ENCODE data around the gene CORIN.

DNA sequence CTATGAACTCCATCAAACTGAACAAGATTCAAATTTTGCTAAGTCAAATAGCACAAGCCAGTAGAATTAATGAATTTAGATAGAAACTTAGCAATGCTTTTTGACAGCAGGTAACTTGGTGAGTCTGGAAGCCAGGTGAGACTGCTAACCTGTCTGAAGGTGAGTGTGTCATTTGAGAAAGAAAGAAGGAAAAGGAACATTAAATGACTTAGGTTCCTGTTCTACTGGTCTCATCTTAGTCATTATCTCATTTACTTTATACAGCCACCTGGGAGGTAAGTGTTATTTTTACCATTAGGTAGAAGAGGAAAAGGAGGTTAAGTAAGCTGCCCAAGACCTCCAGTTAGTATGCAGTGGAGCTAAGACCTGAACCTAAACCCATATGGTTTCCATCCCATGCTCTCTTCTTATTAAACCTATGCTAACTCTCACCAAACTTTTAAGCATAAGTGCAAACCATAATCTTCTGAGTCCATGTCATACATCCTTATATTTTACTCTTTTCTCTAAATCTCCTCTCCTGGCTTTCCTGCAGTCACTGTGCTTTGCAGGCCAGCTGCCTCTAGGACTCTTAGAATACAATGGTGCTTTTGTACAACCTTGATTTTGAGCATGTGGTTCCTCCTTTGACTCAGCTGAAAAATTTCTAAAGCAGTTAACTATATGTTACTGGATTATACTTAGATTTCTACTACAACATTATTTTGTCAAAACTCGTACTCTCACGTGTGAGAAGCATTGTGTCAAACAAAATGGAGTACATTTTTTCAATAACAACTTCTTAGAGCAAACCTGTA lies 284.3 kb downstream of the CORIN start:
- no peak for TF ChIP-seq PRDM1 (tag by site-specific recombination; IDR thresholded peaks at IDR 0.05)
- TF ChIP-seq, protein P1, sequence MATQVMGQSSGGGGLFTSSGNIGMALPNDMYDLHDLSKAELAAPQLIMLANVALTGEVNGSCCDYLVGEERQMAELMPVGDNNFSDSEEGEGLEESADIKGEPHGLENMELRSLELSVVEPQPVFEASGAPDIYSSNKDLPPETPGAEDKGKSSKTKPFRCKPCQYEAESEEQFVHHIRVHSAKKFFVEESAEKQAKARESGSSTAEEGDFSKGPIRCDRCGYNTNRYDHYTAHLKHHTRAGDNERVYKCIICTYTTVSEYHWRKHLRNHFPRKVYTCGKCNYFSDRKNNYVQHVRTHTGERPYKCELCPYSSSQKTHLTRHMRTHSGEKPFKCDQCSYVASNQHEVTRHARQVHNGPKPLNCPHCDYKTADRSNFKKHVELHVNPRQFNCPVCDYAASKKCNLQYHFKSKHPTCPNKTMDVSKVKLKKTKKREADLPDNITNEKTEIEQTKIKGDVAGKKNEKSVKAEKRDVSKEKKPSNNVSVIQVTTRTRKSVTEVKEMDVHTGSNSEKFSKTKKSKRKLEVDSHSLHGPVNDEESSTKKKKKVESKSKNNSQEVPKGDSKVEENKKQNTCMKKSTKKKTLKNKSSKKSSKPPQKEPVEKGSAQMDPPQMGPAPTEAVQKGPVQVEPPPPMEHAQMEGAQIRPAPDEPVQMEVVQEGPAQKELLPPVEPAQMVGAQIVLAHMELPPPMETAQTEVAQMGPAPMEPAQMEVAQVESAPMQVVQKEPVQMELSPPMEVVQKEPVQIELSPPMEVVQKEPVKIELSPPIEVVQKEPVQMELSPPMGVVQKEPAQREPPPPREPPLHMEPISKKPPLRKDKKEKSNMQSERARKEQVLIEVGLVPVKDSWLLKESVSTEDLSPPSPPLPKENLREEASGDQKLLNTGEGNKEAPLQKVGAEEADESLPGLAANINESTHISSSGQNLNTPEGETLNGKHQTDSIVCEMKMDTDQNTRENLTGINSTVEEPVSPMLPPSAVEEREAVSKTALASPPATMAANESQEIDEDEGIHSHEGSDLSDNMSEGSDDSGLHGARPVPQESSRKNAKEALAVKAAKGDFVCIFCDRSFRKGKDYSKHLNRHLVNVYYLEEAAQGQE (tag by site-specific recombination; IDR thresholded peaks at IDR 0.05): no peak
- TF ChIP-seq, protein P2, sequence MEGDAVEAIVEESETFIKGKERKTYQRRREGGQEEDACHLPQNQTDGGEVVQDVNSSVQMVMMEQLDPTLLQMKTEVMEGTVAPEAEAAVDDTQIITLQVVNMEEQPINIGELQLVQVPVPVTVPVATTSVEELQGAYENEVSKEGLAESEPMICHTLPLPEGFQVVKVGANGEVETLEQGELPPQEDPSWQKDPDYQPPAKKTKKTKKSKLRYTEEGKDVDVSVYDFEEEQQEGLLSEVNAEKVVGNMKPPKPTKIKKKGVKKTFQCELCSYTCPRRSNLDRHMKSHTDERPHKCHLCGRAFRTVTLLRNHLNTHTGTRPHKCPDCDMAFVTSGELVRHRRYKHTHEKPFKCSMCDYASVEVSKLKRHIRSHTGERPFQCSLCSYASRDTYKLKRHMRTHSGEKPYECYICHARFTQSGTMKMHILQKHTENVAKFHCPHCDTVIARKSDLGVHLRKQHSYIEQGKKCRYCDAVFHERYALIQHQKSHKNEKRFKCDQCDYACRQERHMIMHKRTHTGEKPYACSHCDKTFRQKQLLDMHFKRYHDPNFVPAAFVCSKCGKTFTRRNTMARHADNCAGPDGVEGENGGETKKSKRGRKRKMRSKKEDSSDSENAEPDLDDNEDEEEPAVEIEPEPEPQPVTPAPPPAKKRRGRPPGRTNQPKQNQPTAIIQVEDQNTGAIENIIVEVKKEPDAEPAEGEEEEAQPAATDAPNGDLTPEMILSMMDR (tag by site-specific recombination; IDR thresholded peaks at IDR 0.05): no peak
- TF ChIP-seq ZNF785 (tag by site-specific recombination; IDR thresholded peaks at IDR 0.05): no peak
- TF ChIP-seq TSHZ1 (tag by site-specific recombination; IDR thresholded peaks at IDR 0.05; ENCODE audit: borderline replicate concordance): no peak
- TF ChIP-seq ZNF830 (tag by site-specific recombination; IDR thresholded peaks at IDR 0.05; ENCODE audit: low read depth): no peak
- no peak for TF ChIP-seq YY1 (tag by site-specific recombination; IDR thresholded peaks at IDR 0.05)
- TF ChIP-seq, protein P3, sequence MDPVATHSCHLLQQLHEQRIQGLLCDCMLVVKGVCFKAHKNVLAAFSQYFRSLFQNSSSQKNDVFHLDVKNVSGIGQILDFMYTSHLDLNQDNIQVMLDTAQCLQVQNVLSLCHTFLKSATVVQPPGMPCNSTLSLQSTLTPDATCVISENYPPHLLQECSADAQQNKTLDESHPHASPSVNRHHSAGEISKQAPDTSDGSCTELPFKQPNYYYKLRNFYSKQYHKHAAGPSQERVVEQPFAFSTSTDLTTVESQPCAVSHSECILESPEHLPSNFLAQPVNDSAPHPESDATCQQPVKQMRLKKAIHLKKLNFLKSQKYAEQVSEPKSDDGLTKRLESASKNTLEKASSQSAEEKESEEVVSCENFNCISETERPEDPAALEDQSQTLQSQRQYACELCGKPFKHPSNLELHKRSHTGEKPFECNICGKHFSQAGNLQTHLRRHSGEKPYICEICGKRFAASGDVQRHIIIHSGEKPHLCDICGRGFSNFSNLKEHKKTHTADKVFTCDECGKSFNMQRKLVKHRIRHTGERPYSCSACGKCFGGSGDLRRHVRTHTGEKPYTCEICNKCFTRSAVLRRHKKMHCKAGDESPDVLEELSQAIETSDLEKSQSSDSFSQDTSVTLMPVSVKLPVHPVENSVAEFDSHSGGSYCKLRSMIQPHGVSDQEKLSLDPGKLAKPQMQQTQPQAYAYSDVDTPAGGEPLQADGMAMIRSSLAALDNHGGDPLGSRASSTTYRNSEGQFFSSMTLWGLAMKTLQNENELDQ (tag by site-specific recombination; IDR thresholded peaks at IDR 0.05; ENCODE audit: low read depth): no peak
- TF ChIP-seq, protein P4, sequence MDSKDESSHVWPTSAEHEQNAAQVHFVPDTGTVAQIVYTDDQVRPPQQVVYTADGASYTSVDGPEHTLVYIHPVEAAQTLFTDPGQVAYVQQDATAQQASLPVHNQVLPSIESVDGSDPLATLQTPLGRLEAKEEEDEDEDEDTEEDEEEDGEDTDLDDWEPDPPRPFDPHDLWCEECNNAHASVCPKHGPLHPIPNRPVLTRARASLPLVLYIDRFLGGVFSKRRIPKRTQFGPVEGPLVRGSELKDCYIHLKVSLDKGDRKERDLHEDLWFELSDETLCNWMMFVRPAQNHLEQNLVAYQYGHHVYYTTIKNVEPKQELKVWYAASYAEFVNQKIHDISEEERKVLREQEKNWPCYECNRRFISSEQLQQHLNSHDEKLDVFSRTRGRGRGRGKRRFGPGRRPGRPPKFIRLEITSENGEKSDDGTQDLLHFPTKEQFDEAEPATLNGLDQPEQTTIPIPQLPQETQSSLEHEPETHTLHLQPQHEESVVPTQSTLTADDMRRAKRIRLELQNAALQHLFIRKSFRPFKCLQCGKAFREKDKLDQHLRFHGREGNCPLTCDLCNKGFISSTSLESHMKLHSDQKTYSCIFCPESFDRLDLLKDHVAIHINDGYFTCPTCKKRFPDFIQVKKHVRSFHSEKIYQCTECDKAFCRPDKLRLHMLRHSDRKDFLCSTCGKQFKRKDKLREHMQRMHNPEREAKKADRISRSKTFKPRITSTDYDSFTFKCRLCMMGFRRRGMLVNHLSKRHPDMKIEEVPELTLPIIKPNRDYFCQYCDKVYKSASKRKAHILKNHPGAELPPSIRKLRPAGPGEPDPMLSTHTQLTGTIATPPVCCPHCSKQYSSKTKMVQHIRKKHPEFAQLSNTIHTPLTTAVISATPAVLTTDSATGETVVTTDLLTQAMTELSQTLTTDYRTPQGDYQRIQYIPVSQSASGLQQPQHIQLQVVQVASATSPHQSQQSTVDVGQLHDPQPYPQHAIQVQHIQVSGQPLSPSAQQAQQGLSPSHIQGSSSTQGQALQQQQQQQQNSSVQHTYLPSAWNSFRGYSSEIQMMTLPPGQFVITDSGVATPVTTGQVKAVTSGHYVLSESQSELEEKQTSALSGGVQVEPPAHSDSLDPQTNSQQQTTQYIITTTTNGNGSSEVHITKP (tag by site-specific recombination; IDR thresholded peaks at IDR 0.05): no peak
- TF ChIP-seq ZNF324 (tag by site-specific recombination; IDR thresholded peaks at IDR 0.05): no peak
- TF ChIP-seq ZNF768 (tag by site-specific recombination; IDR thresholded peaks at IDR 0.05): no peak
